Stimulated activated CD8-positive, alpha-beta memory T cell treated with anti-CD3 and anti-CD28 coated beads, Interleukin-4, amount 100 ng/mL, for 1 hour (primary cell): ENCODE data around the gene NCKAP5.

Experiments used
- DNase-seq, 2 donors: peaks; one replicate each; pipeline ENCODE4 v3.0.0-alpha.2; 2020; ENCODE audit warnings: low read depth in 2 of 2, low spot score in 1 of 2

The NCKAP5 gene

DNA sequence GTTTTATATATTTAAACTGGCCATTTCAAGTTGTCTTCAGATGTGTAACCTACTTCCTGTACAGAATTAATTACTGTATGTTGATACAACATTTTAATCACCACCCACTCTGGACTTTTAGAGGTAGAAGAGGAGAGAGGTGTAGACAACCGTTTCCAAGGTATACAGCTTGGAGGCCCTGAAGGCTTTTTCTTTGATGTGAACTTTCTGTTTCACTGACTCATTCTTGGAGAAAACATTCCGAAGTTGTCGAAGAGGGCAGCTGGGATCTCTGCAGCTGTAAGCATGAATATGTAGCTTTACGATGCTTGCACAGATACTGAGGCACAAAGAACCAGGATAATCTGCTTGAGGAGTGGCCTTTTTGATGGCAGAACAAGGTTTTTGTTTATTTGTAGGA is 137.0 kb downstream of the NCKAP5 start:
- DNase-seq = no peak

DNA sequence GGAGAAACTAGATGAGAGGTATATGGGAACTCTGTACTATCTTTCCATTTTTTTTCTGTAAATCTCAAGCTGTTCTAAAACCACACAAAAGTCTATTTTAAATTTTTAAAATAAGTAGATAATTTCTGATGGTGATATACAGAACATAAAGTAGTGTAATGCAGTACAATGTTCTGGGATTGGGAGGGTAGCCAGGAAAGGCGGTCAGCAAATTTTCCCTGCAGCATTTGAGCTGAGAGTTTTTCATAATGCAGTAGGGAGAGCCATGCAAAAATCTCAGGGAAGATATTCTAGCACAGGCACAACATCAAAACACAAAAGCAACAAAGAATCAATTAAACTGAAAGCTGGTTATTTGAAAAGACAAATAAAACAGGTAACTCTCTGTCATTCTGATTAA is 141.5 kb downstream of the NCKAP5 start:
- no peak for DNase-seq

DNA sequence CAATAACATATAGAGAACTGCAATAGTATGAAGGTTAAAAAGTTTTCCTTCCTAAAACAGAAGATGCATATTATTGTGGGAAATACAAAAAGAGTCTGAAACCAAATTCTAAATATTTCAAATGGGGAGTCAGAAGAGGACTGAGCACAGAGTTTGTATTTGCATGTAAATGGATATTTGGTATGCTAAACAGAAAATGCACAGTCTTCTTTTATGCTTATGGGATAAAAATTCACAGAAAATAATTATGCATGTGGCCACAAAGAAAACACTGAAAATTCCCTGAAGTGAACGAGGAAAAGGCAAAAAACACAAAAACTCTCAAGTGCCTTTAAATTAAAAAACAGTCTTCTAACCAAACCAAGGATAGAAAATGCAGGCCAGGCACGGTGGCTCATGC is 142.7 kb downstream of the NCKAP5 start:
- no peak for DNase-seq

DNA sequence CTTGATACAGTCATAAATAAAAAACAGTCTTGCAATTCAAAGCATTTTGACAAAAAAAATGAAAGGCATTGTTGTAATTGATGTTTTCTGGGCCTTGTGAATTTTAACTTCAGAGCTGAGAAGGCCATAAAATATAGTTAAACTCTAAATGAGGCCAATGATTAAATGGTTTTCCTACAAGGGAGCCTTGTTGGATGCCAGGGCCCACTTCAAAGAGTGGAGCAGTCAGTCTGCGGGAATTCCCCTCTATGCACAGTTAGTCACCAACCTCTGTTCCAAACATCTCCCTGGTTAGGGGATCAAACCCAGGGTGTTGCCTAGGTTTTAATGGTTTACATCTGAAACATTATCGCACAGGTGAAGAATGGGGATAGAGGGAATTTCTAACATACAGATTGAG is 143.4 kb downstream of the NCKAP5 start:
- no peak for DNase-seq

DNA sequence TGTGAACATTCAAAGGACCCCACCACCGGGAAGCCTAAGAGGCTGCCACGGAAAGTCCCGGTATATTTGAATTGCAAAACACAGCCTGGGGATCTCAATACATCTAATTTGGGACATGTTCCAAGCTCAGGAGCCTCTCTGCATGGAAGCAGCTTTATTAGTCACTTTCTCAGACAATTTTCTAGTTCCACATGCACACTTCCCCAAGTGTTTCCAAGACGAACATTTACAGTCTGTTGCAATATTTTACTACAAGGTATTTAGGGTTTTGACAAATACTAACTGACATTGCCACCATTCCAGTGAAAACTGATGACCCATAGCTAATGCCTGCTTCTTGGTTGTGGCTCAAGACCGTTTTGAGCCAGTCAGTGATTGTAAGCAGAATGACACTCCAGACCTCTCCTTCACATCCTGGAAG is 145.3 kb downstream of the NCKAP5 start:
- DNase-seq = no peak

DNA sequence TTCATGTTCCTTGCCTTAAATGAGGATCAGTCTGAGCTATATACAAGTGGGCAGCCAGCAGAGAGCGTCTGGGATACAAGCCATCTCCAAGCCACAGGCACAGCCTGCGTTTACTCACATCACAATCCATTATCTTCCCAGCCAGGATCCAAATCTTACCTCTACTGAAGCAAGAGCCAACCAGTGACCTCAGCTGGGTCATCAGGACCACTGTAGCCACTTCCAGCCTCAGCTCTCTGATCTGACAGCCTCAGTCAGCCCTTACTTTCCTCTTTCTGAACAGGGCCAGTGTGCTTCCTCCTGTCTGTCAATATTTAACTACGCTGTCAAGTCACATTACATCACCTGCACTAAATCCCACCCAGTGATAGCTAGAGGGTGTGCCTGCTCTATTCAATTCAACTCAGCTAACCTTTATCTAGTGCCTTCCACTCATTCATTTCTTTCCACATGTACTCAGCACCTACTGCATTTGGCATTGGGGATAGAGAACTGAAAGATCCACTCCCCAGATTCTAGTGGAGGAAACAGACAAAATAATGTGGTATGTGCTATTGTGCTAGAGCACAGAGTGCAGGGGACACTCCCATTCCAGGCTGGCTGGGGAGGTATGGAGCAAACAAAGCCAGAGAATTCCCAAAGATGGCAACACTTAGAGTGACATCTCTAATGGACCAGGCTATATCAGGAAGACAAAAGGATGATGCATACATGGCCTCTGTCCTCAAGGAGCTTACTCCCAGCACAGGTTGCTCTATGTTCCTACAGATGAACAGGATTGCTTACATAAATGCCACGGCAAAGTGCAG is 146.5 kb downstream of the NCKAP5 start:
- DNase-seq = no peak

DNA sequence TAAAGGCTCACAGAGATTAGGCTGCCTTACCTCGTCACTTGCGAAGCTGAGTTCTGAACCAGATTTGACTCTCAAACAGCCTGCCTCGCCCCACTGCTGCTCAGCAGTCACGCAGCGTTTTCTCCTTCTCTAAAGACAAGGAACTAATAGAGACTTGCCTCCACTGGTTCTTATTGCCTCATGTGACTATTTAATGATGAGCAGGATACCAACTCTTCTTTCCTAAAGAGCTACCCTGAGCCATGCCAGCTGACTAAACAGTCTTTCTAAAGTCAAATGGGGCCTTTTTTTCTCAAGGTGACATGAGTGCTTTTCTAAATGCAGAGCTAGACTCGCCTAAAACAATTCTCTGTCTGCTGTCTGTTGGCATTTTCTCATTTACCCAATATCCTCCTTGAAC is 147.5 kb downstream of the NCKAP5 start:
- no peak for DNase-seq

DNA sequence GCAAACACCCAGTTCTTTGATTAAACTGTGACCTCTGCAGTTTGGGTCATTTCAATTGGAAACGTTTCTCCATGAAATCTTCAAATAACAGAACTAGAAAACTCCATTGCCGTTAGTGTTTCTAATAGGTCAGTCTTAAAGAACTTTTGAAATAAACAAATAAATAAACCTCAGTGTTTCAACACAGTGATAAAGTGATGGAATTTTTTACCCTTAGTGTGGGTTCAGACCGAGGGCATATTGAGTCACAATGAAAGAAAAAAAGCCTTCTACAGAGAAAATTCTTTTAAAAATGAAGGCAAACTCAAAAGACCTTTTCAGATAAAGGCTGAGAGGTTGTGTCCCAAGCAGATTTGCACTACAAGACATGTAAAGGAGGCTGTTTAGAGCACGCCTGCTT is 149.6 kb downstream of the NCKAP5 start:
- no peak for DNase-seq

DNA sequence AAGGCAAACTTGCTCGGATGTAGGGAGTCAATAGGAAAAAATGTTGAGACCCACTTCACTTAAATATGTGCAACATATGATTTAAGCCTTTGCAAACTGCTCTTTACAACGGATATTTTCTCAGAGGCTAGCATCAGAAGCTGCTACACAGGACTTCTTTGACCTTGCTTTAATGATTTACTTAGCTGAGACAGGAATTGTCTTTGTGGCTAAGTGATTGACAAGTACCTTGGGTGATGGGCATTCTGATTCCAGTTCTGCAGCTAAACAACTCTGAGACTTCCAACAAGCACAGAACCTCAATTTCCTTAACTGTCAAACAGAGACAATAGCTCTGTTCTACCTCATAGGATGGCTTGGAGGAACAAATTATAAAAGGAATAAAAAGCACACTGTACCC is 150.2 kb downstream of the NCKAP5 start:
- DNase-seq = no peak

DNA sequence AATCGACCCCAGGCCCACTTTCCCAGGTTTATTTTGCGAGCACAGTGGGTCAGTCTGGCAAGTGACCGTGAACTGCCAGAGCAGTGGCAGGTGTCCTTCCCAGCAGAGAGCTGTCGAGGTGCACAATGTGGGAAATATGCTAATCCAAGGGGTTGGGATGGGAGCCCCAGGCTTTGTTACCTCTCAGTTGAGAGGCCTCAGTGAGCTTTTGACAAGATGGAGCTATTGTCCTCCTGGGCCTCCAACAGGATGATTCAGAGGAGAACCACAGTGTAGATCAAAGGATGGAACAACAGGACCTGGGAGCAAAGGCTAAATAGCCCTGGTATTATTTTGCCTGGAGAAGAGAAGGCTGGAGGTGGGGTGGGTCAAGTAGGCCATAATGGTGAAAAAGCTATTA is 150.8 kb downstream of the NCKAP5 start:
- no peak for DNase-seq

DNA sequence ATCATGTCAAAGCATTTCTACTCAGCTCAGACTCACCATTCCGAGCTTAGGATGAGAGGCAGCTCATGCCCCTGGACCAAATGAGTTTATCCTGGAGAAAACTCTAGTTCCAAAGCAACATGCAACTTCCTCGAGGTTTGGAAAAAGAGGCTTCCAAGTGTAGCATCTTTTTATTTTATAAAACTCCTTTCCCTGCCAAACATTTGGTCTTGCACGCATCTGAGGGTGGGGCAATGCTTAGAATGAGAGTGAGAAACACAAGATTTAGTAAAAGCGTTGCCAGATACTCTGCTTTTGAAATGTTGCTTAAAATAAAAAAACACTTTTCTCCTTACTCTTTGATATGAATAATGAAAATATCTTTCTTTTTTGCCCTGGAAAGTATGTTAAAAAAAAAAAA is 151.5 kb downstream of the NCKAP5 start:
- DNase-seq = no peak

DNA sequence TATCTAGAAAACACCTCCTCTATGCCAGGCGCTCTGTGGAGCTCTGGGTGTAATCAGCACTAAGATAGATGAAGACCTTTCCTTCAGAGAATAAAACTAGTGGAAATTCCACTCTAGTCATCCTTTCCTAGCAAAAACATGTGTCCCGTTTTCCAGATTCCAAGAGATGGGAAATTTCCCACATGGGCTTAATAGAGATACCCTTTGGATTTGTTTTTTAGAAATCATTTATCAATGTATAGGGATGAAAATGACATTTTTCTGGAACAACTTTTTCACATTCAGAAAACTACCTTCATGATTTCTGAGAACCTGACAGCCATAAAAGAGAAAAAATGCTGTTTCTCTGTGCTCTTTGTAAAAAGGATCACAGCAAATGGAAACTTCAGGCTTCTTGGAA is 152.1 kb downstream of the NCKAP5 start:
- no peak for DNase-seq

DNA sequence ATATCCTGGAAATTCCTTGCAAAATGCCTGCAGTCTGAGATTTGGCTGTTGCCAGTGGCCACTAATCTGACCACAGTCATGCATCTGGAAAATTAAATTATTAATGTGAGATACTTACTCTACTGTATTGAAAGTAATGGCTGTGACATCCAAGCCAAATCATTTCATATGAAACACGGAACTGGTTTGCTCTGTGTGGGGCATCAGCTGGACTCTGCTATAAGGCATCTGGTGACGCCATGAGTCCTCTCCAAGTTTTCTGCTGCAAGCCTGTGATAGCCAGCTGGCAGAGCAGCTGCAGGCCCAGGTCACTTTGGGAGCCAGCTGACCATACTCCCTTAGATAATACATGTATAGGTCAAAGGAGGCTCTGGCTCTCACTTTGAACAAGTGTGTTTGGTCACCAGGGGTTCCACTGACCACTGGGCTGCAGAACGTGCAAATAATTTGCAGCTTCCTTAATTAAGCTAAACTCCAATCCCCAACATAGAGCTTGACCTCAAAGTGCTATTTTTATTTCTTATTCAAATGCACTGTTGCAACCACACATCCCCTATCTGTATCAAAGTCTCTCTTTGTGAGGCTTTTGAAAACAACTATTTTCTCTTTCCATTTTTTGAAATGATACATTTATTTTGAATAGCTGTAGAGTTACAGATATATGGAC is 152.9 kb downstream of the NCKAP5 start:
- no peak for DNase-seq

DNA sequence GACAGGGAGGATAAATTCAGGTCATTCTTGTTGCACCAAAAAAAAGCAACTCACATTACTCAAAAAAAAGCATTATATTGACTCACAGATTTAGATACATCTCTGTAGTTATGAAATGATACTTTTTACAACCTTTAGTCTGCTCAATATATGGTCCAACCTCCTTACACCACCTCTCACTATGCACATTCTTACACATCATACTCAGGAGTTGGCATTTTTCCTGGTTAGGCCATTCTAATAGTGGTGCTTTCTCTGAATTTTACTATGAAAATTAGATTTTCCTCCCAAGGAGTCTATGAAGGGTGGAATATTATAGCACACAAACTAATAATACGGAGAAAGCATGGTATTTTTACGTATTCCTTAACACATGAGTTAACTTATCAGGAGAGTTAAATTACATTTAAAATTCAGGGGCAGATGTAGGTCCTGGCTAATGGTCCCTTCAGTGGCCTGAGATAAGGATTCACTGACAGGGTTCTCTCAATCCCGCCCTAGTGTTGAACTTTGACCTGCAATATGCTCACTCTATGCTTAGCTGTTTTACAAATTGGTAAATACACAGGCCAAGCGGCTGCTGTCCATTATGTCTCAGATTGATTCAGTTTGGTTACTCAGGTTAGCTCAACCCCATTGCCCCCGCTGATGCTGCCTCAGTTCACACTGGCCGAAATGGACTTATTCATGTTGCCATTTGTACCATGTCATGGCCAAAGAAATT is 153.6 kb downstream of the NCKAP5 start:
- DNase-seq = no peak

DNA sequence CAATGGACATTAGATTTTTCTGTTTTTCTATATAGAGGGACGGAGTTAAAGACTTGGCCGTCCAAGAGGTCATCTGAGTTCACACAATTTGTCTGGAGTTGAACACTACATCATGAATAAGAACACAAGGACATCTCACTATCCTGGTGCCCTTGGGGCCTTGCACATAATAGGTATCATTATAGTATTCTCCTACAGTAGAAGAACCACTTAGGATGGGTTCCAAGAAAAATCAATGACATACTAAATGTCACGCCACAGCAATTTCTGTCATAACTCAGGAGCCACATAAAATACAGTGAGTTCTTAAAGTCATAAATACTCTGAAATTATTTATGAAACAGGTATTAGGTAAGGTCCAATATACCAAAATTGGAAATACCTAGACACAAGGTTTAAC is 154.4 kb downstream of the NCKAP5 start:
- no peak for DNase-seq

DNA sequence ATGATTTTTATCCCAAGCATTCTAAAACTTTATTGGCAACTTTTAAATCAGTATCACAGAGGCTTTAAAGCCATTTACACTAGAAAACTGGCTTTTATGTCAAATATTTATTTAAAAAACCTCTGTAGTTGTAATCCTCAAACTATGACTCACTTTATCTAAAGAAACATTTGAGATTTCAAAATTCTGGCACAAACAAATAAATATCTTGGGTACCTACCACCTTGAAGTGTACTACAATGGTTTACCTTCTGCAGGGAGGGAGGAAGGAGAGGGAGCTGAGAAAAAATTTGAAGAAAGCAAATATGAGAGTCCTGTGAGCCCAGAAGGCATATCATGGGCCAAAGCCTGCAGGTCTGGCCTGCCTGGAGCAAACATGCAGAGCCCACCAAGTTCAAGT is 155.6 kb downstream of the NCKAP5 start:
- no peak for DNase-seq

DNA sequence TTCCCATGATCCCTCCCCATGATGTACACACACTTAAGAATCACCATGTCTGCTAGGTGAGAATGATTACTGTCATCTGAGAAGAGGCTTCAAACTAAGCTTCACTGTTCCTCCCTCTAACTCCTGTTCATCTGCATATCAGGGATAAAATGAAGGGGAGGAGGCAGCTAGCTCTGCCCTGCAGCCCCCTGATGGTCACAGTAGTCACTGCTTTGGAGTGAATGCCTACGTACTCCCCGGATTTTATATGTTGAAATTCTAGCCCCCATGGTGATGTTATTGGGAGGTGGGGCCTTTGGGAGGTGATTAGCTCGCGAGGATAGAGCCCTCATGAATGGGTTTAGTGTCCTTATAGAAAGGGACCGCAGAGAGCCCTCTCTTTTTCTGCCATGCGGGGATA is 156.4 kb downstream of the NCKAP5 start:
- DNase-seq = no peak

DNA sequence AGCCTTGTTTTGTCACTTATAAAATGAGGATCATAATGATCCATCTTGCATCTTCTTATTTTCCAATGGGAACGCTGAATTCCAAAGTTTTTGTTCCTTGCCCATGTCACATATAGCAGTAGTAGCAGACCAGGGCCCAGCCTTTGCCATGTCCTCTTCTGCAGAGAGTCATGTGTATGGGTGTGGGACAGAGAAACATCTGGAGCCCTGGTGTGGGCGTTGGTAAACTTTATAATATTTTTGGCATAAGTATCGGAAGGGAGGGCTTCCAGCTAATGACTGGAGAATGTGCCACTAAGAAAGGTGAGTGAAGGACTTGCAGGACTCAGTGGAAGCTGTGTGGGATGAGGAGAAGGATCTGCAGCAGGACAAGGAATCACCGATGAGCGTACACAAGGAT is 157.2 kb downstream of the NCKAP5 start:
- DNase-seq = no peak

DNA sequence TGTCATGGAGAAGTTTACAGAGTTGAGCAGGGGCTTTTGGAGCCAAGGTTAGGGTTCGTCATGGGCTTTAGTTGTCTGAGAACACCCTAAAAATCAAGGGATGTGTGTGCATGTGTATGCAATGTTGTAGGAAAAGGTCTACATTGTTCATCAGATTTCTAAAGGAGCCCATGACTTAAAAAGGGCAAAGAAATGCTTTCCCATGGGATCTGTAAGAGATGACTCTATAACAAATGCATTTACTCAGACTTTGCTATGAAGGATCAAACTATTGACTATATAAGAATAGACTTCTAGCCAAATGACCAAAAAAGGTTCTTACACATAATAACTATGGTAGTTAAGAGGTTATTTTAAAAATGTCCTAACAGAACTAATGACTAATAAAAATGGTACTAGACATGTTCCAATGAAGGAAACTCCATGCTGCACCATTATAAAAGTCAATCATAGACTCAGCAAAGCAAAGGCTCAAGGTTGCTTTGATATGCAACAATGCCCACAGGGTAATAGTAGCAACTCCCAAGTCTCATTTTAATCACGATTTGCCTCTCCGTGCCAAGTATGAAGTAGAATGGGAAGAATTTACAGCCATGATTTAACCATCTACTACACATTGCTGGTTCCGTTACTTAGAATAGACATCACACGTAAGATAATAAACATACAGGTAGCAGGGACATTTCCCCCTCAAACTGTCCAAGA is 158.5 kb downstream of the NCKAP5 start:
- no peak for DNase-seq

DNA sequence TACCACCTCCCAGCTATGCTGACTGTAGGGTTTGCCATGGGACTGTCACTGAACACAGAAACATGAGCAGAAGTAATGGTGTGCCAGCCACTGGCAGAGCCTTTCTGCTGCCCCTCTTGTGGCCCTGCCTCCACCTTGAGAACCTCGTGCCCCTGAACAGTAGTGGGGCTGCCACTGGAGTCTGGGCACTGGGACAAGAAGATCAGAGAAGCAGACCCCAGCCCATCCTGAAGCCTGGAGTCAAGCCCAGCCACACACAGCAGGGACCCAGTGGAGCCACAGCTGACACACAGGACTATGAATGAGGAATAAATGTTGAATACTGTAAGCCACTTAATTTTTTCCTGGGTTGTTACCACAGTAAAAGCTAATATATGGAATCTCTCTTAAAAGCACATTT is 159.6 kb downstream of the NCKAP5 start:
- no peak for DNase-seq

DNA sequence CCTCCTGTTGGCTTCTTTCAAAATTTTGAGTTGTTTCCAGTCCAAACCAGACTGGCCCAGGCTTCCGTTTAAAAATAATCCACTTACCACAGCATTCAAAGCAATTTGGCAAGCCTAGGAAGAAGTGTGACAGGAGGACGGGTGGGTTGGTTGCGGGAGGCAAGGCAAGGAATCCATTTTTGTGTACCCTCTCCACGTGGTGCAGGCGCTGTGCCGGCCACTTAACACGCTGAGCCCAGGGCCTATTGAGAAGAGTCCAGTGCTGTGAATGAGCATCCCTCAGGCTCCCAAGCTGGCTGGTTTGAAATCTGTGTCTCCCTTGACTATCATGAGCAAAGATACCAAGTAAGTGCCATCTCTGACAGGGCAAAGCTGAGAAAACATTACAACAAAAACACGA is 160.9 kb downstream of the NCKAP5 start:
- DNase-seq = no peak

DNA sequence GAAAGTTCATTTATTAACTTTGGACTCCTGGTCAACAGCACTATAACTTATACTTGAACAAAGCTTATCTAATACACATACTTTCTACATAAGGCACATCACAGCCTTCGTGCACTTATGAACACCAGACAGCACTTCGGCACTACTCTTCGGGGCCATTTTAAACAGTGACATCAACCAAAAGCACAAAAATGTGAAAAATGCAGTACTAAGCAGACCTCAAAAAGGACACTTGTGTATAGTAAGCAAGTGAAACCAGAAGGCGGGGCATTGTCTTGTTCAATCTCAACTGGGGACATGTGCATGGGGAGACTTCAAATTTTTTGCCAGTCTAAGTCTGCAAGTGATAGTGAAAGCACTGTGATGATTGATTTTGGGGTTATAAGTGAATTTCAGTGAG is 163.0 kb downstream of the NCKAP5 start:
- DNase-seq = no peak
